Left renal pelvis (tissue), 4 donors: ENCODE measurements around the gene MT2A. TPM values are rescaled to one million over a fixed set of nuclear protein-coding genes. Genes with fewer than 3 reads are reported as not detected.

Experiments
- polyA plus RNA-seq, 4 donors: library from polyadenylated mRNA; unstranded; fragments of 120-200 nt; gene quantifications; one replicate each; pipeline ENCODE4 v1.2.1, GENCODE V29; 2013; ENCODE audit not compliant: insufficient read length in 4 of 4

The MT2A gene
- polyA plus RNA-seq, 4 donors = 19.5 to 27.5 (median 23.6) TPM

Other genes with a start within 250 kb of the MT2A start
- 100 to 1,000 TPM in 3 of 4 donors, 10 to 100 TPM in 1; 96.4 to 143 (median 124) TPM for gene AMFR, start 183.0 kb upstream of the MT2A start, polyA plus RNA-seq
- gene NUDT21, start 157.3 kb upstream of the MT2A start, polyA plus RNA-seq = 100 to 1,000 TPM; 119 to 154 (median 128) TPM
- gene OGFOD1, start 157.0 kb upstream of the MT2A start, polyA plus RNA-seq = 10 to 100 TPM; 37.2 to 41.3 (median 38.9) TPM
- gene BBS2, start 88.6 kb upstream of the MT2A start, polyA plus RNA-seq = 100 to 1,000 TPM in 2 of 4 donors, 10 to 100 TPM in 2; 73.8 to 109 (median 93.8) TPM
- not detected for gene MT4, start 43.5 kb upstream of the MT2A start, polyA plus RNA-seq
- 1 to 10 TPM in 2 of 4 donors, under 1 TPM in 1, not detected in 1; 0.73 to 1.4 (median 1.0) TPM for gene MT3, start 19.1 kb upstream of the MT2A start, polyA plus RNA-seq
- 10 to 100 TPM; 20.0 to 50.1 (median 24.8) TPM for gene MT1E, start 17.2 kb downstream of the MT2A start, polyA plus RNA-seq
- gene MT1M, start 24.1 kb downstream of the MT2A start, polyA plus RNA-seq = 1 to 10 TPM in 1 of 4 donors, under 1 TPM in 2, not detected in 1; 0.27 to 1.1 (median 0.32) TPM
- not detected for gene MT1A, start 30.1 kb downstream of the MT2A start, polyA plus RNA-seq
- under 1 TPM in 1 of 4 donors, not detected in 3; 0.59 TPM for gene MT1B, start 43.3 kb downstream of the MT2A start, polyA plus RNA-seq
- gene MT1F, start 49.4 kb downstream of the MT2A start, polyA plus RNA-seq = 10 to 100 TPM in 3 of 4 donors, 1 to 10 TPM in 1; 4.9 to 73.8 (median 49.8) TPM
- gene MT1G, start 59.5 kb downstream of the MT2A start, polyA plus RNA-seq = 100 to 1,000 TPM in 1 of 4 donors, 10 to 100 TPM in 3; 16.9 to 173 (median 36.0) TPM
- gene MT1H, start 61.2 kb downstream of the MT2A start, polyA plus RNA-seq = 10 to 100 TPM in 2 of 4 donors, 1 to 10 TPM in 2; 4.4 to 57.8 (median 10.6) TPM
- 10 to 100 TPM; 16.7 to 48.4 (median 22.0) TPM for gene MT1X, start 73.9 kb downstream of the MT2A start, polyA plus RNA-seq
- 10 to 100 TPM; 50.1 to 94.4 (median 79.9) TPM for gene NUP93, start 121.5 kb downstream of the MT2A start, polyA plus RNA-seq